ENCODE measurements around the gene CEP152. TPM values are rescaled to one million over a fixed set of nuclear protein-coding genes. Genes with fewer than 3 reads are reported as not detected.

The CEP152 gene
- total and polyA plus RNA-seq, 2 donors from 2014 or later = 1.4 to 4.5 TPM

- DNase-seq = no peak
- no peak overlapping the region for H3K9ac ChIP-seq (ENCODE audit: low read length in 3 of 3)
- H3K36me3 ChIP-seq (ENCODE audit: control insufficient read depth in 2 of 3, insufficient read depth in 3 of 3, low read length in 3 of 3) = no peaks in the 10 kb centered on the region
- H3K4me3 ChIP-seq (ENCODE audit: low read length in 3 of 3) = no peak overlapping the region
- intact Hi-C loops (cut with DNase I) = no loop called here
- no peaks in the 10 kb centered on the region for H3K9me3 ChIP-seq (ENCODE audit: control insufficient read depth in 2 of 3, insufficient read depth in 1 of 3, low read length in 3 of 3)
- H3K27me3 ChIP-seq (ENCODE audit: control insufficient read depth, insufficient read depth, low read length) = no peaks in the 10 kb centered on the region
- H3K4me1 ChIP-seq (ENCODE audit: control insufficient read depth in 2 of 3, insufficient read depth in 2 of 3, low read depth in 1 of 3, low read length in 3 of 3) = peaks cover 0 to 6% (median 4%) of the 10 kb centered on the region in 3 donors
- TF ChIP-seq CTCF (IDR thresholded peaks at IDR 0.05; ENCODE audit: borderline replicate concordance, extremely low read depth, insufficient read depth) = no peak
- FAIRE-seq = no peak
- H3K27ac ChIP-seq (ENCODE audit: low read depth in 2 of 2, low read length in 2 of 2) = no peak overlapping the region
Observed at GRCh38 chr15:48805591-48805990, 5.3 kb downstream of the CEP152 start.

- Histone ChIP-seq H3K9me3 (ENCODE audit: control insufficient read depth in 2 of 3, insufficient read depth in 1 of 3, low read length in 3 of 3) (no peaks in the 10 kb centered on the region), H3K4me3 (ENCODE audit: low read length in 3 of 3) (no peak overlapping the region), H3K4me1 (ENCODE audit: control insufficient read depth in 2 of 3, insufficient read depth in 2 of 3, low read depth in 1 of 3, low read length in 3 of 3) (peaks cover 0 to 10% (median 0%) of the 10 kb centered on the region in 3 donors), H3K9ac (ENCODE audit: low read length in 3 of 3) (no peak overlapping the region), H3K27ac (ENCODE audit: low read depth in 2 of 2, low read length in 2 of 2) (no peak overlapping the region), H3K36me3 (ENCODE audit: control insufficient read depth in 2 of 3, insufficient read depth in 3 of 3, low read length in 3 of 3) (no peaks in the 10 kb centered on the region), H3K27me3 (ENCODE audit: control insufficient read depth, insufficient read depth, low read length) (no peaks in the 10 kb centered on the region)
- no peak for FAIRE-seq
- DNase-seq = no peak
- TF ChIP-seq CTCF (IDR thresholded peaks at IDR 0.05; ENCODE audit: borderline replicate concordance, extremely low read depth, insufficient read depth) = no peak
- intact Hi-C loops (cut with DNase I) = no loop called here
Observed at GRCh38 chr15:48803877-48804276, 7.0 kb downstream of the CEP152 start.

- Histone ChIP-seq H3K27me3 (ENCODE audit: control insufficient read depth, insufficient read depth, low read length) (no peaks in the 10 kb centered on the region), H3K9ac (ENCODE audit: low read length in 3 of 3) (no peak overlapping the region), H3K9me3 (ENCODE audit: control insufficient read depth in 2 of 3, insufficient read depth in 1 of 3, low read length in 3 of 3) (no peaks in the 10 kb centered on the region), H3K4me1 (ENCODE audit: control insufficient read depth in 2 of 3, insufficient read depth in 2 of 3, low read depth in 1 of 3, low read length in 3 of 3) (peaks cover 0 to 10% (median 0%) of the 10 kb centered on the region in 3 donors), H3K27ac (ENCODE audit: low read depth in 2 of 2, low read length in 2 of 2) (no peak overlapping the region), H3K36me3 (ENCODE audit: control insufficient read depth in 2 of 3, insufficient read depth in 3 of 3, low read length in 3 of 3) (no peaks in the 10 kb centered on the region), H3K4me3 (ENCODE audit: low read length in 3 of 3) (no peak overlapping the region)
- intact Hi-C loops (cut with DNase I) = no loop called here
- no peak for DNase-seq
- TF ChIP-seq CTCF (IDR thresholded peaks at IDR 0.05; ENCODE audit: borderline replicate concordance, extremely low read depth, insufficient read depth) = no peak
- no peak for FAIRE-seq
Observed at GRCh38 chr15:48802867-48803266, 8.0 kb downstream of the CEP152 start.

GRCh38 chr15:48802257-48802656 lies 8.6 kb downstream of the CEP152 start:
- FAIRE-seq = no peak
- peaks cover 0 to 12% (median 0%) of the 10 kb centered on the region in 3 donors for H3K4me1 ChIP-seq (ENCODE audit: control insufficient read depth in 2 of 3, insufficient read depth in 2 of 3, low read depth in 1 of 3, low read length in 3 of 3)
- H3K36me3 ChIP-seq (ENCODE audit: control insufficient read depth in 2 of 3, insufficient read depth in 3 of 3, low read length in 3 of 3) = no peaks in the 10 kb centered on the region
- H3K4me3 ChIP-seq (ENCODE audit: low read length in 3 of 3) = no peak overlapping the region
- no peaks in the 10 kb centered on the region for H3K9me3 ChIP-seq (ENCODE audit: control insufficient read depth in 2 of 3, insufficient read depth in 1 of 3, low read length in 3 of 3)
- H3K9ac ChIP-seq (ENCODE audit: low read length in 3 of 3) = no peak overlapping the region
- intact Hi-C loops (cut with DNase I) = no loop called here
- no peak for DNase-seq
- no peak overlapping the region for H3K27ac ChIP-seq (ENCODE audit: low read depth in 2 of 2, low read length in 2 of 2)
- no peaks in the 10 kb centered on the region for H3K27me3 ChIP-seq (ENCODE audit: control insufficient read depth, insufficient read depth, low read length)
- TF ChIP-seq CTCF (IDR thresholded peaks at IDR 0.05; ENCODE audit: borderline replicate concordance, extremely low read depth, insufficient read depth) = no peak

Data from kidney (tissue), 14 donors.